HG03378 (cell line): ENCODE data around the gene TFF3.

Experiments
- ATAC-seq: cut with Tn5 transposase; IDR thresholded peaks from one replicate; pipeline ENCODE4 v1.9.1; 2021; ENCODE audit warnings: mild to moderate bottlenecking, moderate library complexity; ENCODE audit not compliant: unreplicated experiment

Gene TFF3

GRCh38 chr21:42315296-42315891 is at the start of gene TFF3:
TSS of gene TFF3 (minus strand) at chr21:42315409. CDS start at chr21:42315374, 35 bp downstream.
- no peak for ATAC-seq

GRCh38 chr21:42364304-42364865 is 49.2 kb upstream of the TFF3 start:
- no peak for ATAC-seq

GRCh38 chr21:42363312-42363711 is 48.1 kb upstream of the TFF3 start:
- ATAC-seq, result no peak

GRCh38 chr21:42362700-42363099 is 47.5 kb upstream of the TFF3 start:
- no peak for ATAC-seq

- no peak for ATAC-seq
These were observed 47.0 kb upstream of the TFF3 start for GRCh38 chr21:42362198-42362597.

- ATAC-seq, result no peak
These were observed 46.1 kb upstream of the TFF3 start for GRCh38 chr21:42361286-42361685.

GRCh38 chr21:42360317-42360716 is 45.1 kb upstream of the TFF3 start:
- no peak for ATAC-seq

GRCh38 chr21:42358937-42359336 is 43.7 kb upstream of the TFF3 start:
- no peak for ATAC-seq

- no peak for ATAC-seq
These were observed 43.1 kb upstream of the TFF3 start for GRCh38 chr21:42358261-42358660.

- no peak for ATAC-seq
These were observed 42.1 kb upstream of the TFF3 start for GRCh38 chr21:42357307-42357706.

GRCh38 chr21:42356650-42357049 is 41.4 kb upstream of the TFF3 start:
- ATAC-seq, result no peak

- ATAC-seq, result no peak
These were observed 40.8 kb upstream of the TFF3 start for GRCh38 chr21:42356046-42356445.

- ATAC-seq, result no peak
These were observed 38.4 kb upstream of the TFF3 start for GRCh38 chr21:42353623-42354022.

- ATAC-seq, result no peak
These were observed 37.4 kb upstream of the TFF3 start for GRCh38 chr21:42352441-42353095.

- no peak for ATAC-seq
These were observed 36.6 kb upstream of the TFF3 start for GRCh38 chr21:42351626-42352440.

- no peak for ATAC-seq
These were observed 35.8 kb upstream of the TFF3 start, which contains the start of gene TFF2 for GRCh38 chr21:42350927-42351426. TSS of gene TFF2 (minus strand) at chr21:42350994. CDS start at chr21:42350957, 37 bp downstream.

GRCh38 chr21:42350318-42350910 is 35.2 kb upstream of the TFF3 start:
- no peak for ATAC-seq

- no peak for ATAC-seq
These were observed 34.5 kb upstream of the TFF3 start for GRCh38 chr21:42349420-42350317.

GRCh38 chr21:42348762-42349161 is 33.6 kb upstream of the TFF3 start:
- no peak for ATAC-seq
